Brain microvascular endothelial cell (primary cell): ENCODE measurements around the gene RBM17.

Source experiments
- DNase-seq: peaks from one replicate; pipeline ENCODE4 v3.0.0-alpha.2; 2020
- H3K27ac ChIP-seq: fragments of 250-450 bp; sonication (Bioruptor Pico); 2 replicates; pipeline ENCODE4 v1.5.1; 2020; ENCODE audit warnings: mild to moderate bottlenecking, moderate library complexity
- H3K27me3 ChIP-seq: fragments of 250-450 bp; sonication (Bioruptor Pico); replicated peaks from 2 replicates; pipeline ENCODE4 v1.5.1; 2020; ENCODE audit warnings: mild to moderate bottlenecking
- H3K36me3 ChIP-seq: fragments of 250-450 bp; sonication (Bioruptor Pico); replicated peaks from 2 replicates; pipeline ENCODE4 v1.5.1; 2020; ENCODE audit warnings: mild to moderate bottlenecking
- H3K4me3 ChIP-seq: 2 replicates; pipeline ENCODE4 v1.5.1; 2011; ENCODE audit warnings: low read depth, mild to moderate bottlenecking, control low read depth, low read length, moderate library complexity
- CTCF ChIP-seq: IDR thresholded peaks from 2 replicates; pipeline ENCODE4 v1.5.1; 2011; ENCODE audit warnings: low read depth, mild to moderate bottlenecking, moderate library complexity, low read length, control low read depth, inconsistent platforms; ENCODE audit errors: missing control alignments
- in situ Hi-C: cut with HindIII; loops from 2 replicates; pipeline ENCODE4 v1.10.0; 2017; ENCODE audit warnings: low sequenced_read_pairs, low pct_ligation_motif_present

Gene RBM17

DNA sequence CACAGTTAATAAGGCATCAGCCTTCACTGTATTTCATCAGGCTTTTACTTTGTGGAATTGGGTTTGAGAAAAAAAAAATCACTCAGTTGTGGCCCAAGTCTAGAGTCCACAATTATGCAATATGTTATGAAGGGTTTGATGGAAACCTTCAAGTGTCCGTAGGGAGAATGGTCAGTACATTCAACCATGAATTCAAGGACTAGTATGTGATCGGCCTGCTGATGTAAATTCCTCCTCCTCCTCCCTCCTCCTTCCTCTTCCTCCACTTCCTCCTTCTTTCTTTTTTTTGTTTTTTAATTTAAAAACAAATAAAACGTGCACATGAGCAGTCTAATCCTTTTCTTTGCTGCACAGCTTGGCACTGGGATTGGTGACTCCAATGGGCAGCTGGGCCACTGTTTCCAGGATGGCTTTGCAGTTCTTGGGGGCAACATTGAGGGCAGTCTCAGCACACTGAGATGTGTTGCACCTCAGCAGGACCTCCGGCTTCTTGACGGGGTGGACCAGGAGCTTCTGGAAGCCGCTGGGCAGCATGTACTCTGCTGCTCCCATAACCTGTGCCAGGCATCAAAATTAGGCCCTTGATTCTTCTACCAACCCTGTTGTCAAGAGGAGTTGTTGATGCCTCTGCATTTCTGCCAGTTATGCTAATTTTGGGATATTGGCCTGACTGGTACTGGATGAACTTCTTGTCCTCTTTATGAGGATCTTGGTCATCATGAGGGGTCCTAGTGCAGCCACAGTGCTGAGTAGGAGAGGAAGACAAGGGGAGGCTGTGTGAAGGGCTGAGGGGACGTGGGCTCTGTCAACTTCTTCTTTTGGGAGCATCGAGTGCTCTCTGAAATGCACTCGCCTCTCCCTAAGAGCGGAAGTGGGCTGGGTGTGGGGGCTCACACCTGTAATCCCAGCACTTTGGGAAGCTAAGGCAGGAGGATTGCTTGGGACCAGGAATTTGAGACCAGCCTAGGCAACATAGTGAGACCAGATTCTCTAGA, 17.4 kb upstream of the RBM17 start:
- Histone ChIP-seq H3K4me3 (no peak overlapping the region), H3K27ac (no peak overlapping the region), H3K27me3 (no peaks in the 10 kb centered on the region), H3K36me3 (no peaks in the 10 kb centered on the region)
- in situ Hi-C loops, result no loop called here
- DNase-seq, result no peak
- no peak for TF ChIP-seq CTCF

DNA sequence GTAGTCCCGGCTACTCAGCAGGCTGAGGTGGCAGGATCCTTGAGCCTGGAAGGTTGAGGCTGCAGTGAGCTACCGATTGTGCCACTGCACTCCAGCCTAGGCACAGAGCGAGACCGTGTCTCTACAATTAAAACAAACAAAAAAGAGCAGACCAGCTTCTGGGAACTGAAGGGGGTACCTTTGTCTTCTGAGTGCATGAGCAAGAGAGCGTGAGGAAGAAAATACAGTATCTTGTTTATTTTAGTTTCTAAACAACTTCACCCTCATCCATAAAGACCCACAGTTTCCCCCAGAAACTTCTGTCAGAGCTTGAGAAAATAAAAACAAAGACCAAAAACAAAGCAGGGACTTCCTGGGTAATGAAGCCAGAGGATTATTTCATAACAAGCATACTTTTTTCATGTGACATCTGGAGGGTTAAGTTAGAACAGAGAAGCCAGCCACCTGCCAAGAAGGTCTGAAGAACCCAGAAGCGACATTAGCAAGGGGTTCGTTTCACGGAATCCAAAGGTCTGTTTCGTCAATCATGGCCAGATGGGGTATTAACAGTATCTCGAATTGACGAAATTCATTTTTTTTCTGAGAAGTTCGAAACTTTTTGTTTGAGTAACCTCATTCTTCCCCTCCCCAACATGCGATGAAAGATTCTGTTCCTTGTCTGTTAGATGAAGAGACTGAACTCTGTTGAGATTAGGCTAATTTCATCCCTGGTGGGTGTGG, 16.5 kb upstream of the RBM17 start:
- TF ChIP-seq CTCF, result no peak
- in situ Hi-C loops, result no loop called here
- no peaks in the 10 kb centered on the region for H3K27me3 ChIP-seq
- DNase-seq, result no peak
- no peak overlapping the region for H3K4me3 ChIP-seq
- H3K27ac ChIP-seq, result no peak overlapping the region
- no peaks in the 10 kb centered on the region for H3K36me3 ChIP-seq

DNA sequence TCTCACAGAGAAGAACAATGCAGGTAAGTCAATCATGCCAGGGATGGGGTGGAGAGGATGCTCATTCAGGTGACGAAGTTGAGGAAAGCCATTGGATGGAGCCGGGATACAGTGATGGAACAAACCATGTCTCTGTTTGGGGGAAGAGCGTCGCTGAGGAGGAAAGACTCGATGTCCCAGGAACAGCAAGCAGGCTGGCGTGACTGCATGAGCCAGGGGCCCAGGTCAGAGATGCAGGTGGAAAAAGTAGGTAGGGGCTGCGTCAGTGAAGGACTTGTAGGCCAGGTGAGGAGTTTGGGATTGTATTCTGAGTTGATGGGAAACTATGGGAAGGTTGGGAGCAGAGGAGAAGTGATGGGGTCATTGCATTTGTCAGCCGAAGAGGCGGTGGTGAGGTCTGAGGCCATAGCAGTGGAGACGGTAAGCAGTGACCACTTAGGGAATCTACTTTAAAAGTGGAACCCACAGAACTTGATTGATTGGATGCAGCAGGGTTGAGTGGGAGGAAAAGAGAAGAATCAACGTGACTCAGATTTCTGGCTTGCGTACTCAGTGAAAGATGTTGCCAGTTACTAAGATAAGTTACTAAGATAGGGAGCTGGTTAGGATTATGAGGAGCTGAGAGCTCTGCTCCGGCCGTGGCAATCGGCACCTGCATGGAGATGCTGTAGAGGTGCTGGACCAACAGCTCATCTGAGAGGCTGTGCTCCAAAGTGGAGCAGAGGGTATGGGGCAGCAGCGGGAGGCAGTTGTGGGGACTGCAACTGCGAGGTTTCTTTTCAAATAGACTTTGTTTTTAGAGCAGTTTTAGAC, 14.1 kb upstream of the RBM17 start:
- in situ Hi-C loops, result no loop called here
- Histone ChIP-seq H3K4me3 (no peak overlapping the region), H3K27me3 (no peaks in the 10 kb centered on the region), H3K36me3 (no peaks in the 10 kb centered on the region), H3K27ac (no peak overlapping the region)
- DNase-seq, result peak; percentile 24
- TF ChIP-seq CTCF, result no peak

DNA sequence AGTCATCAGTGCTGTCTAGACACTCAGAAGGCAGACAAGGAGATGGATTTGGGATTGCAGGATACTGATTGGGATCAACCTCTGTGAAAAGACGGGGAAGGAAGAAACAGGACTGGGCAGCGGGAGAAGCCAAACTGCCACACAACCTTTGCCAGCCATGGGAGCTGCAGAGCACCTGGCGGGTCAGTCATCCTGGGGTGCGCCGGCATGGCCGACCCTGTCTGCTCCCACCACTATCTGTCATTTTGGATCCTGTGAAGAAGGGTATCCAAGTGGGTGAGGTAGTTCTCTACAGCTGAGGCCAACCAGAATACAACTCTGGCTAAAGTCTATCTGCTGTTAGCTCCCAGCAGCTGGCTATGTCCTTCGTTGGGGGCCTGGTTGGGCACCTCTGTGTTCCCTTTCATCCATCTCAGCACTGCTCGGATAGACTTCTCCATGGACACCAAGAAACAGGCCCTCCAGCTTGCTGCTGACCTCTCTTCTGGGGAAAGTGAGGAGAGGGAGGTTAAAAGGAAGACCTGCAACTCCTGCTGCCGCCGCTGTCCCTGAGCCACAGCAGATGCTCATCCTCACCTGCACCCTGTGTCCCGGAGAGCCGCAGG, 11.7 kb upstream of the RBM17 start:
- in situ Hi-C loops, result no loop called here
- Histone ChIP-seq H3K27me3 (no peaks in the 10 kb centered on the region), H3K36me3 (no peaks in the 10 kb centered on the region), H3K4me3 (no peak overlapping the region), H3K27ac (no peak overlapping the region)
- no peak for DNase-seq
- no peak for TF ChIP-seq CTCF

- no peak for DNase-seq
- H3K27ac ChIP-seq, result no peak overlapping the region
- no peak for TF ChIP-seq CTCF
- H3K27me3 ChIP-seq, result peaks cover 4% of the 10 kb centered on the region
- H3K4me3 ChIP-seq, result no peak overlapping the region
- H3K36me3 ChIP-seq, result no peaks in the 10 kb centered on the region
- in situ Hi-C loops, result no loop called here
Measured at GRCh38 chr10:6079044-6079443, 9.8 kb upstream of the RBM17 start.
